Memory B cell (primary cell): ENCODE results near the gene TM9SF4.

Source experiments
- ATAC-seq: fragments of 150-1000 bp; cut with Tn5 transposase; 2 replicates; pipeline ENCODE4 v1.10.0; 2021; ENCODE audit warnings: low read depth, mild to moderate bottlenecking, moderate library complexity
- DNase-seq, 2 donors: peaks; one replicate each; pipeline ENCODE4 v3.0.0; 2022; ENCODE audit warnings: low spot score in 2 of 2
- H3K27ac Mint-ChIP-seq: one replicate; pipeline ENCODE4 v1.8.0; 2022; ENCODE audit warnings: mild to moderate bottlenecking, moderate library complexity, mixed read lengths
- H3K27me3 Mint-ChIP-seq: one replicate; pipeline ENCODE4 v1.8.0; 2022; ENCODE audit warnings: mixed read lengths
- H3K36me3 Mint-ChIP-seq: one replicate; pipeline ENCODE4 v1.8.0; 2022; ENCODE audit warnings: mild to moderate bottlenecking, mixed read lengths
- H3K4me1 Mint-ChIP-seq: one replicate; pipeline ENCODE4 v1.8.0; 2022; ENCODE audit warnings: mixed read lengths
- H3K4me3 Mint-ChIP-seq: one replicate; pipeline ENCODE4 v1.8.0; 2022; ENCODE audit warnings: mild to moderate bottlenecking, moderate library complexity, mixed read lengths
- H3K9me3 Mint-ChIP-seq: one replicate; pipeline ENCODE4 v1.8.0; 2022; ENCODE audit warnings: mixed read lengths

Gene TM9SF4

GRCh38 chr20:32215729-32216128 is 106.2 kb downstream of the TM9SF4 start:
- no peak overlapping the region for H3K4me3 Mint-ChIP-seq
- no peak for ATAC-seq
- no peaks in the 10 kb centered on the region for H3K9me3 Mint-ChIP-seq
- peaks cover 9% of the 10 kb centered on the region for H3K4me1 Mint-ChIP-seq
- H3K36me3 Mint-ChIP-seq = peaks cover 35% of the 10 kb centered on the region
- no peaks in the 10 kb centered on the region for H3K27me3 Mint-ChIP-seq
- no peak for DNase-seq
- H3K27ac Mint-ChIP-seq = no peak overlapping the region

DNA sequence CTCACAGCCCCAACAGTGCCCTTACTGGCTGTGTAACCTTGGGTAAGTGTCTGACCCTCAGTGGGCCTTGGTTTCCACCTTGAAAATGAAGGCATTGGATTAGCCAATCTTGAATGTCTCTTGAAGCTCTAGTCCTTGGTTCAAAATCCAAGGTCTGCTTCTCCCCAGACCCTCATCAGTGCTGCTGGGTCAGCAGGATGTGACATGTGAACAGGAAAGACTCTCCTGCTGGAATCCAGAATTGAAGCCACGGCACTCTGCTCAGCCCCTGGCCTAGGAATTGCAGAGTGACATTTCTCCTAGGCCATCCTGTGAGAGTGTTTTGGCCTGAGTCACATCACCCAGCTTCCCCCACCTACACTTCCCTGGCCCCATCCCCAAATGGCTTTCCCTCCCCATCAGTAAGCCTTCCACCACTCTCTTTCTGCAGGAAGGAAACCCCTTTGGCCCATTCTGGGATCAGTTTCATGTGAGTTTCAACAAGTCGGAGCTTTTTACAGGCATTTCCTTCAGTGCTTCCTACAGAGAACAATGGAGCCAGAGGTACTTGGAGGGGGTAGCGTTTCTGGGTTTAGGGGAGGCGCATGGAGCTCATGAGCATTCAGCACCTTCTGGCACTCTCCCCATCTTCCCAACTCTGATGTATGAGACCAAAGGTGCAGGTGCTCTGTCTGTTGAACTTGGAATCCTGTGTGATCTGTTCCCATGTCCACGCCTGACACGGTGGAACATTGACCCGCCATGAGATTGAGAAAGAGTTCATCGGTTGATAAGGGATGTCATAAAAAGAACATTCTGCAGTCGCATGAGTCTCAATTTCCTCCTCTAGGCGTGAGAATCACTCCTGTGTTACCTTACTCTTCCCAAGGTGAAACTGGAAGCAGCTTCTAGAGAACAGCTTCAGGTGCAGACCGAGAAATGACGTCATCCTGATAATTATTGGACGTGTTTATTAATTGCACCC is 106.9 kb downstream of the TM9SF4 start:
- H3K36me3 Mint-ChIP-seq = peaks cover 38% of the 10 kb centered on the region
- no peak overlapping the region for H3K27ac Mint-ChIP-seq
- ATAC-seq (no peak), DNase-seq (no peak)
- H3K4me1 Mint-ChIP-seq = peaks cover 8% of the 10 kb centered on the region
- H3K27me3 Mint-ChIP-seq = no peaks in the 10 kb centered on the region
- H3K4me3 Mint-ChIP-seq = no peak overlapping the region
- no peaks in the 10 kb centered on the region for H3K9me3 Mint-ChIP-seq
